Measurements from ENCODE around the gene B3GNT5. TPM values are rescaled to one million over a fixed set of nuclear protein-coding genes. Genes with fewer than 3 reads are reported as not detected.

Gene B3GNT5
- total RNA-seq, 1 donor from 2014 or later: 2.9 TPM

- H3K36me3 Mint-ChIP-seq (ENCODE audit: unreplicated experiment): peaks cover 6% of the 10 kb centered on the region
- H3K4me1 Mint-ChIP-seq (ENCODE audit: low read depth, unreplicated experiment): no peaks in the 10 kb centered on the region
- TF ChIP-seq CTCF (IDR thresholded peaks at IDR 0.05; ENCODE audit: partially characterized antibody, unreplicated experiment): no peak
- peaks cover 8% of the 10 kb centered on the region for H3K27me3 Mint-ChIP-seq (ENCODE audit: unreplicated experiment)
- no peak for DNase-seq
- H3K4me3 Mint-ChIP-seq (ENCODE audit: unreplicated experiment): no peak overlapping the region
- no peak overlapping the region for H3K27ac Mint-ChIP-seq (ENCODE audit: unreplicated experiment)
- H3K9me3 Mint-ChIP-seq (ENCODE audit: unreplicated experiment): peaks cover 4% of the 10 kb centered on the region
Observed at GRCh38 chr3:183259621-183260020, 6.6 kb downstream of the B3GNT5 start.

- TF ChIP-seq CTCF (IDR thresholded peaks at IDR 0.05; ENCODE audit: partially characterized antibody, unreplicated experiment): no peak
- H3K4me3 Mint-ChIP-seq (ENCODE audit: unreplicated experiment): no peak overlapping the region
- H3K27me3 Mint-ChIP-seq (ENCODE audit: unreplicated experiment): peaks cover 2% of the 10 kb centered on the region
- H3K4me1 Mint-ChIP-seq (ENCODE audit: low read depth, unreplicated experiment): no peaks in the 10 kb centered on the region
- no peaks in the 10 kb centered on the region for H3K36me3 Mint-ChIP-seq (ENCODE audit: unreplicated experiment)
- no peak overlapping the region for H3K27ac Mint-ChIP-seq (ENCODE audit: unreplicated experiment)
- DNase-seq: no peak
- H3K9me3 Mint-ChIP-seq (ENCODE audit: unreplicated experiment): no peaks in the 10 kb centered on the region
Observed at GRCh38 chr3:183260167-183260904, 7.3 kb downstream of the B3GNT5 start.

GRCh38 chr3:183261151-183261724, 8.2 kb downstream of the B3GNT5 start:
- H3K36me3 Mint-ChIP-seq (ENCODE audit: unreplicated experiment): no peaks in the 10 kb centered on the region
- H3K27me3 Mint-ChIP-seq (ENCODE audit: unreplicated experiment): no peaks in the 10 kb centered on the region
- DNase-seq: no peak
- no peaks in the 10 kb centered on the region for H3K9me3 Mint-ChIP-seq (ENCODE audit: unreplicated experiment)
- H3K4me3 Mint-ChIP-seq (ENCODE audit: unreplicated experiment): no peak overlapping the region
- no peak for TF ChIP-seq CTCF (IDR thresholded peaks at IDR 0.05; ENCODE audit: partially characterized antibody, unreplicated experiment)
- H3K27ac Mint-ChIP-seq (ENCODE audit: unreplicated experiment): no peak overlapping the region
- peaks cover 1% of the 10 kb centered on the region for H3K4me1 Mint-ChIP-seq (ENCODE audit: low read depth, unreplicated experiment)

- peaks cover 4% of the 10 kb centered on the region for H3K4me1 Mint-ChIP-seq (ENCODE audit: low read depth, unreplicated experiment)
- no peak for DNase-seq
- H3K36me3 Mint-ChIP-seq (ENCODE audit: unreplicated experiment): no peaks in the 10 kb centered on the region
- TF ChIP-seq CTCF (IDR thresholded peaks at IDR 0.05; ENCODE audit: partially characterized antibody, unreplicated experiment): no peak
- no peaks in the 10 kb centered on the region for H3K9me3 Mint-ChIP-seq (ENCODE audit: unreplicated experiment)
- no peaks in the 10 kb centered on the region for H3K27me3 Mint-ChIP-seq (ENCODE audit: unreplicated experiment)
- no peak overlapping the region for H3K4me3 Mint-ChIP-seq (ENCODE audit: unreplicated experiment)
- no peak overlapping the region for H3K27ac Mint-ChIP-seq (ENCODE audit: unreplicated experiment)
Observed at GRCh38 chr3:183262875-183263378, 9.9 kb downstream of the B3GNT5 start.

GRCh38 chr3:183264268-183264667, 11.2 kb downstream of the B3GNT5 start:
- peaks cover 4% of the 10 kb centered on the region for H3K4me1 Mint-ChIP-seq (ENCODE audit: low read depth, unreplicated experiment)
- no peak for TF ChIP-seq CTCF (IDR thresholded peaks at IDR 0.05; ENCODE audit: partially characterized antibody, unreplicated experiment)
- H3K36me3 Mint-ChIP-seq (ENCODE audit: unreplicated experiment): no peaks in the 10 kb centered on the region
- no peaks in the 10 kb centered on the region for H3K27me3 Mint-ChIP-seq (ENCODE audit: unreplicated experiment)
- no peak overlapping the region for H3K4me3 Mint-ChIP-seq (ENCODE audit: unreplicated experiment)
- no peak for DNase-seq
- H3K9me3 Mint-ChIP-seq (ENCODE audit: unreplicated experiment): no peaks in the 10 kb centered on the region
- no peak overlapping the region for H3K27ac Mint-ChIP-seq (ENCODE audit: unreplicated experiment)
